H1 (cell line): Measurements from ENCODE around the gene AKT1S1. TPM values are rescaled to one million over a fixed set of nuclear protein-coding genes. Genes with fewer than 3 reads are reported as not detected.

Experiments used
- CTCF ChIA-PET: fragments of 300-600 bp; sonication (Branson Sonifier 250); formaldehyde crosslinking; loops from one replicate; lab custom pipeline; 2021; ENCODE audit not compliant: partially characterized antibody; lab: Charles Lee
- POLR2A ChIA-PET: fragments of 300-600 bp; sonication (Branson Sonifier 250); formaldehyde crosslinking; loops from one replicate; lab custom pipeline; 2021; ENCODE audit warnings: inconsistent platforms; ENCODE audit not compliant: partially characterized antibody; lab: Charles Lee
- DNase-seq, 2 experiments: peaks; one replicate each; pipeline versions ENCODE4 v3.0.0 to v3.0.0-alpha.2; 2010 to 2022; ENCODE audit warnings: low spot score in 2 of 2, low read depth in 1 of 2, mixed read lengths in 1 of 2
- FAIRE-seq: peaks from 2 replicates; lab custom pipeline; 2011; peaks lifted over from hg19 to GRCh38; lab: Jason Lieb, UNC
- H2AFZ ChIP-seq: 2 replicates; pipeline ENCODE4 v1.8.1; 2012; ENCODE audit warnings: low read length, inconsistent platforms
- H2AK5ac ChIP-seq: 2 replicates; pipeline ENCODE4 v1.6.1; 2013; ENCODE audit warnings: low read depth, low read length
- H2BK120ac ChIP-seq: replicated peaks from 2 replicates; pipeline ENCODE3; 2013; ENCODE audit warnings: low read depth, low read length, inconsistent platforms
- H2BK12ac ChIP-seq: 2 replicates; pipeline ENCODE4 v1.6.1; 2013; ENCODE audit warnings: low read depth, low read length
- H2BK15ac ChIP-seq: 2 replicates; pipeline ENCODE4 v1.6.1; 2013; ENCODE audit warnings: low read length
- H2BK20ac ChIP-seq: 2 replicates; pipeline ENCODE4 v1.6.1; 2013; ENCODE audit warnings: low read length
- H2BK5ac ChIP-seq: 2 replicates; pipeline ENCODE4 v1.6.1; 2013; ENCODE audit warnings: low read depth, low read length
- H3K14ac ChIP-seq: 2 replicates; pipeline ENCODE4 v1.6.1; 2013; ENCODE audit warnings: inconsistent platforms; ENCODE audit not compliant: insufficient read length
- H3K18ac ChIP-seq: 2 replicates; pipeline ENCODE4 v1.6.1; 2013; ENCODE audit warnings: low read length; ENCODE audit errors: extremely low read depth
- H3K23ac ChIP-seq: 2 replicates; pipeline ENCODE4 v1.6.1; 2013; ENCODE audit warnings: inconsistent platforms; ENCODE audit not compliant: insufficient read length
- H3K23me2 ChIP-seq: 2 replicates; pipeline ENCODE4 v1.6.1; 2013; ENCODE audit warnings: low read depth, low read length
- H3K27ac ChIP-seq: 2 replicates; pipeline ENCODE4 v1.6.1; 2011; ENCODE audit warnings: low read depth, low read length, inconsistent platforms
- H3K27me3 ChIP-seq, 4 experiments: replicated peaks in 1 of 4; 1 replicate in 1 of 4; 2 replicates in 3 of 4; pipeline versions ENCODE4 v1.6.1 to v1.8.1; 2011 to 2013; ENCODE audit warnings: low read length in 3 of 4, mild to moderate bottlenecking in 3 of 4, inconsistent platforms in 2 of 4, mixed read lengths in 2 of 4, moderate library complexity in 1 of 4; ENCODE audit not compliant: control insufficient read depth in 3 of 4, insufficient read depth in 3 of 4; ENCODE audit errors: extremely low read depth in 1 of 4
- H3K36me3 ChIP-seq, 4 experiments: 2 replicates each; pipeline versions ENCODE4 v1.6.1 to v1.8.1; 2011 to 2013; ENCODE audit warnings: mild to moderate bottlenecking in 4 of 4, low read length in 3 of 4, moderate library complexity in 2 of 4, control low read depth in 1 of 4, inconsistent platforms in 1 of 4; ENCODE audit not compliant: insufficient read depth in 4 of 4, control insufficient read depth in 2 of 4
- H3K4ac ChIP-seq: replicated peaks from 2 replicates; pipeline ENCODE3; 2013; ENCODE audit warnings: low read length, low read depth, mixed read lengths, inconsistent platforms; ENCODE audit not compliant: insufficient read length
- H3K4me1 ChIP-seq, 4 experiments: replicated peaks in 1 of 4; 1 replicate in 1 of 4; 2 replicates in 3 of 4; pipeline versions ENCODE4 v1.6.1 to v1.8.1; 2011 to 2013; ENCODE audit warnings: low read length in 3 of 4, inconsistent platforms in 2 of 4, mixed read lengths in 1 of 4; ENCODE audit not compliant: insufficient read depth in 4 of 4, control insufficient read depth in 3 of 4
- H3K4me2 ChIP-seq, 2 experiments: 2 replicates each; pipeline versions ENCODE4 v1.6.1 to v1.8.1; 2011 to 2013; ENCODE audit warnings: low read depth in 2 of 2, low read length in 2 of 2, control low read depth in 1 of 2, inconsistent platforms in 1 of 2, mild to moderate bottlenecking in 1 of 2; ENCODE audit not compliant: insufficient read depth in 1 of 2
- H3K4me3 ChIP-seq, 4 experiments: fragments of 200-600, 300-600 bp in 1 of 4; sonication (generic), shearing (Covaris generic), sonication (Bioruptor Twin) in 1 of 4; 2 replicates each; pipeline versions ENCODE4 v1.5.1 to v1.8.1; 2011 to 2016; ENCODE audit warnings: low read length in 4 of 4, low read depth in 3 of 4, control low read depth in 2 of 4, inconsistent platforms in 2 of 4, mild to moderate bottlenecking in 2 of 4, mixed read lengths in 1 of 4, moderate library complexity in 1 of 4; ENCODE audit not compliant: insufficient read depth in 2 of 4; ENCODE audit errors: extremely low read depth in 1 of 4
- H3K56ac ChIP-seq: replicated peaks from 2 replicates; pipeline ENCODE3; 2013; ENCODE audit warnings: low read depth, mild to moderate bottlenecking, mixed read lengths, low read length, inconsistent platforms; ENCODE audit not compliant: insufficient read length
- H3K79me1 ChIP-seq: 2 replicates; pipeline ENCODE4 v1.6.1; 2013; ENCODE audit warnings: low read depth, low read length, control low read depth
- H3K79me2 ChIP-seq, 2 experiments: 2 replicates each; pipeline versions ENCODE4 v1.6.1 to v1.8.1; 2012 to 2013; ENCODE audit warnings: low read length in 2 of 2, mild to moderate bottlenecking in 2 of 2, inconsistent platforms in 1 of 2; ENCODE audit not compliant: insufficient read depth in 2 of 2, control insufficient read depth in 1 of 2
- H3K9ac ChIP-seq, 4 experiments: replicated peaks in 1 of 4; 1 replicate in 1 of 4; 2 replicates in 3 of 4; pipeline versions ENCODE4 v1.6.1 to v1.8.1; 2011 to 2013; ENCODE audit warnings: low read depth in 3 of 4, low read length in 3 of 4, control low read depth in 2 of 4, mild to moderate bottlenecking in 2 of 4, moderate library complexity in 2 of 4, inconsistent platforms in 1 of 4; ENCODE audit errors: extremely low read depth in 1 of 4
- H3K9me3 ChIP-seq, 2 experiments: 2 replicates each; pipeline versions ENCODE4 v1.6.1 to v1.8.1; 2012 to 2013; ENCODE audit warnings: mild to moderate bottlenecking in 2 of 2, moderate library complexity in 2 of 2, control low read depth in 1 of 2, inconsistent platforms in 1 of 2, low read depth in 1 of 2, low read length in 1 of 2, mixed read lengths in 1 of 2; ENCODE audit not compliant: insufficient read depth in 2 of 2
- H4K20me1 ChIP-seq, 2 experiments: replicated peaks in 1 of 2; 2 replicates each; pipeline versions ENCODE3 to v1.8.1; 2011 to 2013; ENCODE audit warnings: inconsistent platforms in 2 of 2, low read length in 2 of 2, mild to moderate bottlenecking in 1 of 2; ENCODE audit not compliant: insufficient read depth in 2 of 2, control insufficient read depth in 1 of 2
- H4K5ac ChIP-seq: 2 replicates; pipeline ENCODE4 v1.6.1; 2013; ENCODE audit warnings: low read length, low read depth, mixed read lengths, inconsistent platforms; ENCODE audit not compliant: insufficient read length
- H4K8ac ChIP-seq: 2 replicates; pipeline ENCODE4 v1.8.0; 2013; ENCODE audit warnings: mild to moderate bottlenecking, moderate library complexity, low read length, inconsistent platforms; ENCODE audit not compliant: insufficient read depth; ENCODE audit errors: extremely low read depth
- H4K91ac ChIP-seq: replicated peaks from 2 replicates; pipeline ENCODE3; 2013; ENCODE audit warnings: low read length, mixed read lengths, inconsistent platforms; ENCODE audit not compliant: insufficient read length
- CBX5 ChIP-seq: fragments of 300-800, 300-1000 bp; sonication (generic); IDR thresholded peaks from 2 replicates; pipeline ENCODE4 v1.7.1; 2016; ENCODE audit warnings: antibody characterized with exemption, low read length, low read depth
- EGR1 ChIP-seq: IDR thresholded peaks from 2 replicates; pipeline ENCODE4 v1.6.1; 2011; ENCODE audit warnings: low read depth, low read length, borderline replicate concordance
- KDM1A ChIP-seq: fragments of 200-600, 300-600 bp; sonication (generic); IDR thresholded peaks from 2 replicates; pipeline ENCODE4 v1.7.1; 2016; ENCODE audit warnings: mild to moderate bottlenecking, low read length, borderline replicate concordance
- POU5F1 ChIP-seq: IDR thresholded peaks from 2 replicates; pipeline ENCODE4 v1.6.1; 2011; ENCODE audit warnings: low read depth, mild to moderate bottlenecking, low read length, moderate library complexity
- SIX5 ChIP-seq: IDR thresholded peaks from 2 replicates; pipeline ENCODE4 v1.6.1; 2011; ENCODE audit warnings: mild to moderate bottlenecking, low read depth, low read length
- ZNF274 ChIP-seq: IDR thresholded peaks from 2 replicates; pipeline ENCODE4 v1.7.0; 2012; ENCODE audit warnings: low read length, borderline replicate concordance; ENCODE audit errors: extremely low read depth
- WGBS, 2 experiments: shearing (Covaris generic) in 1 of 2; methylation state at CpG; one replicate each; pipeline versions ENCODE4 v1.1.6 to v1.1.7; 2013 to 2015; ENCODE audit warnings: low lambda C conversion rate in 2 of 2, mixed read lengths in 2 of 2, inconsistent platforms in 1 of 2, low coverage in 1 of 2, missing lambda C conversion rate in 1 of 2; ENCODE audit not compliant: insufficient replicate concordance in 2 of 2, insufficient coverage in 1 of 2, insufficient read length in 1 of 2; ENCODE audit errors: extremely low coverage in 1 of 2, missing lambda C conversion rate in 1 of 2; 5-methylcytosine and 5-hydroxymethylcytosine counted together
- polyA plus RNA-seq, 7 experiments: library from polyadenylated mRNA; depleted of rRNA in 3 of 7; stranded (reverse) in 5 of 7; unstranded in 2 of 7; fragments of >200 nt in 5 of 7; fragments of 200-250 nt in 2 of 7; gene quantifications; 1 replicate in 5 of 7; 2 replicates in 1 of 7; 4 replicates in 1 of 7; pipeline versions ENCODE4 v1.2.1 to v1.2.3, GENCODE V29; 2011 to 2013; ENCODE audit warnings: missing spikeins in 2 of 7, mixed read lengths in 2 of 7
- total RNA-seq: library from RNA; stranded (reverse); fragmentation: NEBNext Ultra II Directional; extraction: Animal tissue kit (Norgen Biotek cat#: 25700); gene quantifications from 2 replicates; pipeline ENCODE4 v1.2.1, GENCODE V29; 2021
- TF ChIP-seq, protein P1 (sequence below): IDR thresholded peaks from 2 replicates; pipeline ENCODE4 v1.6.1; 2012; ENCODE audit warnings: inconsistent platforms

The AKT1S1 gene
- total and polyA plus RNA-seq, 2 of the 8 experiments (the other 6 are each of a cell fraction or from before 2014, with no cell fraction given): 40.7 to 45.9 TPM

DNA sequence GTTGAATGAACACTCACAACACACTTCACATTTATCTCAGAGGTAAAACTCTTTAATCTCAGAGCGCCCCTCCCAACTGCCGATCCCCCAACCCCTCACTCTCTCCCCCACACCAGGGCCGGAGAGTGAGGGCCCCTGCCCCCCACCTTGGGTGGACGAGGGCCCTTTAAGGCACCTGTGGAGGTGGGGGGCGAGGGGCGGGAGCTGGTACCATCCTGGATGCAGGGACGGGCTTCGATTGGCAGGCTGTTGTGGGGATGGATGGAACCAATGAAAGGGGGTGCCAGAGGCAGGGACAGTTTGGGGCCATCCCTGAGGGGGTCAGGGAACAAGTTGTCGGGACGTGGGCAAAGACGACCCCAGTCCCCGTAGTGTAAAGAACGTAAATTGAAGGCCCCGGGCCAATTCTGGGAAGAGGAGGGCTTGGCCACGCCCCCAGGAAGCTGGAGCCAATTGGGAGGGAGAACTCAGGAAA lies 8.1 kb downstream of the AKT1S1 start:
- Histone ChIP-seq H4K5ac (peak overlapping the region; percentile 10), H4K20me1 (peaks cover 3 to 9% of the 10 kb centered on the region in 2 experiments), H3K4me1 (peaks cover 0 to 12% (median 5%) of the 10 kb centered on the region in 4 experiments; a peak in 5 of 7 replicates), H2BK20ac (no peak overlapping the region), H3K4me3 (peak overlapping the region; percentile 26 to 61 (median 45); a peak in 7 of 8 replicates), H3K27ac (no peak overlapping the region), H3K36me3 (peaks cover 8 to 11% (median 10%) of the 10 kb centered on the region in 4 experiments; a peak in 7 of 8 replicates), H2AFZ (no peak overlapping the region), H4K91ac (peak overlapping the region; percentile 15), H3K23ac (no peak overlapping the region), H4K8ac (no peak overlapping the region), H3K9ac (peak overlapping the region in 1 of 4 experiments; percentile 58; a peak in 1 of 7 replicates), H2BK12ac (no peak overlapping the region), H2BK5ac (peak overlapping the region; percentile 60; the same call in 1 of the 2 replicates), H3K79me1 (peaks cover 12% of the 10 kb centered on the region), H2AK5ac (no peak overlapping the region), H3K9me3 (no peaks in the 10 kb centered on the region), H2BK120ac (no peak overlapping the region), H3K27me3 (no peaks in the 10 kb centered on the region), H3K4me2 (peak overlapping the region; percentile 69 to 83), H3K56ac (no peak overlapping the region), H2BK15ac (no peak overlapping the region), H3K4ac (peak overlapping the region; percentile 33), H3K14ac (no peak overlapping the region), H3K79me2 (peaks cover 0 to 23% of the 10 kb centered on the region in 2 experiments; a peak in 2 of 4 replicates), H3K18ac (no peak overlapping the region), H3K23me2 (peaks cover 15% of the 10 kb centered on the region)
- TF ChIP-seq KDM1A (peak; percentile 31; the same call in 1 of the 2 replicates), ZNF274 (no peak), EGR1 (no peak), SIX5 (no peak), CBX5 (no peak), POU5F1 (no peak)
- TF ChIP-seq, protein P1, sequence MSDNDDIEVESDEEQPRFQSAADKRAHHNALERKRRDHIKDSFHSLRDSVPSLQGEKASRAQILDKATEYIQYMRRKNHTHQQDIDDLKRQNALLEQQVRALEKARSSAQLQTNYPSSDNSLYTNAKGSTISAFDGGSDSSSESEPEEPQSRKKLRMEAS: peak; percentile 23; the same call in 1 of the 2 replicates
- DNase-seq (peak in 1 of 2 experiments; percentile 91), FAIRE-seq (no peak)
- WGBS, 2 experiments: 11% methylated on average over 12 of the region's 15 CpGs; no CpG with 5 or more reads in 1 of the 2 experiments
- ChIA-PET POLR2A (interaction anchor here (0.8 to 12.4 kb wide), 13 partner anchors 8 to 64 kb away, joined by 3 to 247 read pairs (median 4); partner anchors contain the start of genes AKT1S1, ATF5, FUZ and MED25), CTCF (interaction anchor here (0.6 to 1.2 kb wide), 5 partner anchors 21 to 201 kb away, joined by 3 to 4 read pairs (median 3); no protein-coding TSS in a partner anchor)
